PC-9 (cell line): ENCODE measurements around the gene MYO10.

Source experiments
- EZH2 ChIP-seq: fragments of 200-600 bp; sonication (generic); IDR thresholded peaks from 2 replicates; pipeline ENCODE4 v1.8.0; 2017; ENCODE audit warnings: antibody characterized with exemption, low read depth
- TF ChIP-seq, protein P1 (sequence below): fragments of 200-600 bp; sonication (generic); conservative IDR thresholded peaks from 2 replicates; pipeline ENCODE4 v1.6.1; 2017; ENCODE audit warnings: mixed run types, antibody characterized with exemption, mild to moderate bottlenecking, moderate library complexity

DNA sequence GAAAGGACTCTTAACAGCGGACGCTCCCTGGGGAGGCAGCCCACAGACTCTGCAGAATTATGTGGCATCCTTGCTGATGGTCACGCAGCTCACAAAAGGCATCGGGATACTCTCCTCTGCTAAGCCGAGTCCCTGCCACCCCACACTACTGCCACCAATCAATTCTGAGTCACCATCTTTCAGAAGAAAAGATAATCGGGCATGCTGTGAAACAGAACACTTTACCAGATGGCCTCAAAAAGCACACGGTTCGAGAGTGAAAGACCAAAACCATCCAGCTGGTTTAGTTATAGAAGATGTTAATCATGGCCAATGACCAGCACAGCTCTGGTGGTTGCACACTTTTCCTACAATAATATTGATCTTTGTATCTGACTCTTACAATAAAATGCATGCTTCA is 136.3 kb downstream of the MYO10 start:
- TF ChIP-seq EZH2, result no peak
- TF ChIP-seq, protein P1, sequence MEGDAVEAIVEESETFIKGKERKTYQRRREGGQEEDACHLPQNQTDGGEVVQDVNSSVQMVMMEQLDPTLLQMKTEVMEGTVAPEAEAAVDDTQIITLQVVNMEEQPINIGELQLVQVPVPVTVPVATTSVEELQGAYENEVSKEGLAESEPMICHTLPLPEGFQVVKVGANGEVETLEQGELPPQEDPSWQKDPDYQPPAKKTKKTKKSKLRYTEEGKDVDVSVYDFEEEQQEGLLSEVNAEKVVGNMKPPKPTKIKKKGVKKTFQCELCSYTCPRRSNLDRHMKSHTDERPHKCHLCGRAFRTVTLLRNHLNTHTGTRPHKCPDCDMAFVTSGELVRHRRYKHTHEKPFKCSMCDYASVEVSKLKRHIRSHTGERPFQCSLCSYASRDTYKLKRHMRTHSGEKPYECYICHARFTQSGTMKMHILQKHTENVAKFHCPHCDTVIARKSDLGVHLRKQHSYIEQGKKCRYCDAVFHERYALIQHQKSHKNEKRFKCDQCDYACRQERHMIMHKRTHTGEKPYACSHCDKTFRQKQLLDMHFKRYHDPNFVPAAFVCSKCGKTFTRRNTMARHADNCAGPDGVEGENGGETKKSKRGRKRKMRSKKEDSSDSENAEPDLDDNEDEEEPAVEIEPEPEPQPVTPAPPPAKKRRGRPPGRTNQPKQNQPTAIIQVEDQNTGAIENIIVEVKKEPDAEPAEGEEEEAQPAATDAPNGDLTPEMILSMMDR, result no peak
